ENCODE data around the gene COL6A2.

DNA sequence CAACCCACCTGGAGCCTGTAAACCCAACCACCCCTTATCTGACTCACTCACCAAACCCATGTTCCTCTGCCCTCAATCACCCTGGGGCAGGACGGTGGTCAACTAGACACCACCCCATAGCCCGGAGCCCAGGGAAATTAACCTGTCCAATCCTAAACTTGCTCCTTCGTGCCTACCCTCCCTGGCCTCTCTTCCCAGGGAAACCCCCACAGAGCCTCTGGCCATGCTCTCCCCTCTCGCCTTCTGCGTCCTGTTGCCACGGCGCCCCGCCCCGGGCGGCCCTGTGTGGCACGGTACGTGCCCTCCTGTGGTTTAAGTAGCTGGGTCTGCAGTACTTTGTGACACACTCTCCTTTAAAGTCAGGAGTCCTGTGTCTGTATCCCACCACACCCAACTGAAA lies 61.5 kb downstream of the COL6A2 start:
- TF ChIP-seq, protein P1, sequence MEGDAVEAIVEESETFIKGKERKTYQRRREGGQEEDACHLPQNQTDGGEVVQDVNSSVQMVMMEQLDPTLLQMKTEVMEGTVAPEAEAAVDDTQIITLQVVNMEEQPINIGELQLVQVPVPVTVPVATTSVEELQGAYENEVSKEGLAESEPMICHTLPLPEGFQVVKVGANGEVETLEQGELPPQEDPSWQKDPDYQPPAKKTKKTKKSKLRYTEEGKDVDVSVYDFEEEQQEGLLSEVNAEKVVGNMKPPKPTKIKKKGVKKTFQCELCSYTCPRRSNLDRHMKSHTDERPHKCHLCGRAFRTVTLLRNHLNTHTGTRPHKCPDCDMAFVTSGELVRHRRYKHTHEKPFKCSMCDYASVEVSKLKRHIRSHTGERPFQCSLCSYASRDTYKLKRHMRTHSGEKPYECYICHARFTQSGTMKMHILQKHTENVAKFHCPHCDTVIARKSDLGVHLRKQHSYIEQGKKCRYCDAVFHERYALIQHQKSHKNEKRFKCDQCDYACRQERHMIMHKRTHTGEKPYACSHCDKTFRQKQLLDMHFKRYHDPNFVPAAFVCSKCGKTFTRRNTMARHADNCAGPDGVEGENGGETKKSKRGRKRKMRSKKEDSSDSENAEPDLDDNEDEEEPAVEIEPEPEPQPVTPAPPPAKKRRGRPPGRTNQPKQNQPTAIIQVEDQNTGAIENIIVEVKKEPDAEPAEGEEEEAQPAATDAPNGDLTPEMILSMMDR (IDR thresholded peaks at IDR 0.05 in 8 of 11, conservative IDR thresholded peaks at IDR 0.05 in 3 of 11) = no peak
- TF ChIP-seq POLR2A (IDR thresholded peaks at IDR 0.05) = no peak

All from spleen (tissue), 7 donors.